Astrocyte of the spinal cord (primary cell): ENCODE results near the gene OSBPL10.

Experiments
- DNase-seq: peaks from one replicate; pipeline ENCODE4 v3.0.0; 2011; ENCODE audit warnings: low read depth, low spot score
- H3K4me3 ChIP-seq: 2 replicates; pipeline ENCODE4 v1.5.1; 2011; ENCODE audit warnings: low read depth, mild to moderate bottlenecking, low read length, moderate library complexity
- CTCF ChIP-seq: IDR thresholded peaks from 2 replicates; pipeline ENCODE4 v1.5.1; 2012; ENCODE audit warnings: low read depth, mild to moderate bottlenecking, low read length, inconsistent platforms
- in situ Hi-C: cut with HindIII; loops from 2 replicates; pipeline ENCODE4 v1.10.0; 2017; ENCODE audit warnings: low sequenced_read_pairs

OSBPL10 gene

GRCh38 chr3:31654998-31655397, 326.1 kb downstream of the OSBPL10 start:
- no peak overlapping the region for H3K4me3 ChIP-seq
- in situ Hi-C loops, result no loop called here
- DNase-seq, result no peak
- no peak for TF ChIP-seq CTCF

- no peak for TF ChIP-seq CTCF
- no peak for DNase-seq
- no peak overlapping the region for H3K4me3 ChIP-seq
- in situ Hi-C loops, result no loop called here
Measured at GRCh38 chr3:31653464-31653863, 327.6 kb downstream of the OSBPL10 start.

GRCh38 chr3:31652296-31652695, 328.8 kb downstream of the OSBPL10 start:
- TF ChIP-seq CTCF, result no peak
- DNase-seq, result no peak
- in situ Hi-C loops, result no loop called here
- no peak overlapping the region for H3K4me3 ChIP-seq

- no peak for DNase-seq
- H3K4me3 ChIP-seq, result no peak overlapping the region
- in situ Hi-C loops, result no loop called here
- TF ChIP-seq CTCF, result no peak
Measured at GRCh38 chr3:31648286-31648968, 332.6 kb downstream of the OSBPL10 start.

- DNase-seq, result no peak
- no peak for TF ChIP-seq CTCF
- H3K4me3 ChIP-seq, result no peak overlapping the region
- in situ Hi-C loops, result no loop called here
Measured at GRCh38 chr3:31645256-31645655, 335.8 kb downstream of the OSBPL10 start.

GRCh38 chr3:31639828-31640227, 341.2 kb downstream of the OSBPL10 start:
- TF ChIP-seq CTCF, result no peak

More at GRCh38 chr3:31639828-31640227, 341.2 kb downstream of the OSBPL10 start:
- no peak overlapping the region for H3K4me3 ChIP-seq
- in situ Hi-C loops, result no loop called here
- no peak for DNase-seq
